Neural cell (in vitro differentiated cells): ENCODE measurements around the gene TSPAN1. TPM values are rescaled to one million over a fixed set of nuclear protein-coding genes. Genes with fewer than 3 reads are reported as not detected.

Experiments used
- H2AFZ ChIP-seq: fragments of 200-600, 300-800 bp; sonication (generic), shearing (Covaris generic); 2 replicates; pipeline ENCODE4 v1.6.0; 2014; ENCODE audit warnings: low read depth, mild to moderate bottlenecking, antibody characterized with exemption, low read length, moderate library complexity
- H3F3A ChIP-seq: fragments of 200-600 bp; shearing (Covaris generic); 2 replicates; pipeline ENCODE4 v1.6.1; 2016; ENCODE audit warnings: mild to moderate bottlenecking, moderate library complexity, mixed read lengths, antibody characterized with exemption, low read length; ENCODE audit not compliant: insufficient read depth, poor library complexity, severe bottlenecking
- H3K27ac ChIP-seq: fragments of 200-600, 300-800 bp; sonication (generic), shearing (Covaris generic); 2 replicates; pipeline ENCODE4 v1.5.1; 2014; ENCODE audit warnings: mild to moderate bottlenecking, low read length, moderate library complexity
- H3K27me3 ChIP-seq: fragments of 300-800, 200-600 bp; sonication (generic), shearing (Covaris generic); 2 replicates; pipeline ENCODE4 v1.6.0; 2014; ENCODE audit warnings: mild to moderate bottlenecking, low read depth, low read length, moderate library complexity; ENCODE audit not compliant: insufficient read depth
- H3K36me3 ChIP-seq: fragments of 300-800, 200-600 bp; sonication (generic), shearing (Covaris generic); 2 replicates; pipeline ENCODE4 v1.5.1; 2014; ENCODE audit warnings: mild to moderate bottlenecking, antibody characterized with exemption, low read length, moderate library complexity; ENCODE audit not compliant: insufficient read depth
- H3K4me2 ChIP-seq: fragments of 300-800, 200-600 bp; sonication (generic), shearing (Covaris generic); 2 replicates; pipeline ENCODE4 v1.6.0; 2014; ENCODE audit warnings: mild to moderate bottlenecking, low read length
- H3K4me3 ChIP-seq: fragments of 300-800, 200-600 bp; sonication (generic), shearing (Covaris generic); 2 replicates; pipeline ENCODE4 v1.5.1; 2014; ENCODE audit warnings: mild to moderate bottlenecking, low read length, moderate library complexity
- H3K79me2 ChIP-seq: fragments of 200-600 bp; shearing (Covaris generic); replicated peaks from 2 replicates; pipeline ENCODE4 v1.6.0; 2014; ENCODE audit warnings: mild to moderate bottlenecking, low read length, moderate library complexity; ENCODE audit not compliant: insufficient read depth
- H3K9ac ChIP-seq: fragments of 300-800, 200-600 bp; sonication (generic), shearing (Covaris generic); 2 replicates; pipeline ENCODE4 v1.6.1; 2016; ENCODE audit warnings: mild to moderate bottlenecking, low read length, mixed read lengths
- H3K9me2 ChIP-seq: fragments of 200-600 bp; shearing (Covaris generic); 2 replicates; pipeline ENCODE4 v1.6.1; 2016; ENCODE audit warnings: mild to moderate bottlenecking, low read length, mixed read lengths; ENCODE audit not compliant: insufficient read depth
- H3K9me3 ChIP-seq: fragments of 200-600, 300-800 bp; sonication (generic), shearing (Covaris generic); 2 replicates; pipeline ENCODE4 v1.6.1; 2016; ENCODE audit warnings: mild to moderate bottlenecking, mixed run types, low read length, moderate library complexity, mixed read lengths
- H4K20me1 ChIP-seq: fragments of 200-600 bp; shearing (Covaris generic); 2 replicates; pipeline ENCODE4 v1.6.1; 2016; ENCODE audit warnings: mild to moderate bottlenecking, mixed run types; ENCODE audit not compliant: insufficient read depth
- CTCF ChIP-seq: fragments of 450-650 bp; IDR thresholded peaks from 2 replicates; pipeline ENCODE4 v1.5.1; 2014; ENCODE audit warnings: antibody characterized with exemption, mild to moderate bottlenecking, moderate library complexity; ENCODE audit not compliant: poor library complexity, severe bottlenecking
- EP300 ChIP-seq: fragments of 450-650 bp; conservative IDR thresholded peaks from 2 replicates; pipeline ENCODE4 v1.6.1; 2014; ENCODE audit warnings: antibody characterized with exemption, mild to moderate bottlenecking, moderate library complexity; ENCODE audit not compliant: poor library complexity, severe bottlenecking
- EZH2 ChIP-seq: fragments of 200-600, 300-800 bp; shearing (Covaris generic), sonication (generic); IDR thresholded peaks from 2 replicates; pipeline ENCODE4 v1.6.1; 2014; ENCODE audit warnings: antibody characterized with exemption, low read length, borderline replicate concordance, mild to moderate bottlenecking; ENCODE audit not compliant: insufficient read depth, poor library complexity, severe bottlenecking
- MXI1 ChIP-seq: fragments of 450-650 bp; conservative IDR thresholded peaks from 2 replicates; pipeline ENCODE4 v1.6.1; 2014; ENCODE audit warnings: antibody characterized with exemption, mild to moderate bottlenecking; ENCODE audit not compliant: poor library complexity, severe bottlenecking
- POLR2AphosphoS5 ChIP-seq: IDR thresholded peaks from 2 replicates; pipeline ENCODE4 v1.6.1; 2012
- RAD21 ChIP-seq: fragments of 450-650 bp; conservative IDR thresholded peaks from 2 replicates; pipeline ENCODE4 v1.6.1; 2014; ENCODE audit warnings: antibody characterized with exemption, mild to moderate bottlenecking, moderate library complexity
- REST ChIP-seq: IDR thresholded peaks from 2 replicates; pipeline ENCODE4 v1.6.1; 2012; ENCODE audit warnings: borderline replicate concordance
- SMC3 ChIP-seq: fragments of 450-650 bp; conservative IDR thresholded peaks from 2 replicates; pipeline ENCODE4 v1.6.1; 2014; ENCODE audit warnings: antibody characterized with exemption, mild to moderate bottlenecking, moderate library complexity; ENCODE audit not compliant: poor library complexity
- TAF1 ChIP-seq: IDR thresholded peaks from 2 replicates; pipeline ENCODE4 v1.6.1; 2012; ENCODE audit warnings: low read depth
- polyA plus RNA-seq: library from polyadenylated mRNA; depleted of rRNA; stranded (reverse); fragments of >200 nt; gene quantifications from 2 replicates; pipeline ENCODE4 v1.2.3, GENCODE V29; 2014

TSPAN1 gene
- polyA plus RNA-seq, 1 donor from 2014 or later = 0.62 TPM

- no peak overlapping the region for H3K4me2 ChIP-seq
- no peak overlapping the region for H3K27ac ChIP-seq
- no peaks in the 10 kb centered on the region for H3K27me3 ChIP-seq
- no peaks in the 10 kb centered on the region for H3F3A ChIP-seq
- no peak for TF ChIP-seq CTCF
- no peak for TF ChIP-seq SMC3
- TF ChIP-seq MXI1 = no peak
- no peak for TF ChIP-seq EZH2
- TF ChIP-seq RAD21 = no peak
- H3K9ac ChIP-seq = no peak overlapping the region
- no peak overlapping the region for H3K4me3 ChIP-seq
- H3K9me2 ChIP-seq = no peaks in the 10 kb centered on the region
- no peak overlapping the region for H2AFZ ChIP-seq
- no peaks in the 10 kb centered on the region for H3K79me2 ChIP-seq
- no peaks in the 10 kb centered on the region for H4K20me1 ChIP-seq
- H3K9me3 ChIP-seq = no peaks in the 10 kb centered on the region
- H3K36me3 ChIP-seq = no peaks in the 10 kb centered on the region
Observed at GRCh38 chr1:46187106-46187869, 12.4 kb downstream of the TSPAN1 start.

- Histone ChIP-seq H3K27ac (no peak overlapping the region), H2AFZ (no peak overlapping the region), H3K9me2 (no peaks in the 10 kb centered on the region), H3F3A (no peaks in the 10 kb centered on the region), H3K4me2 (no peak overlapping the region), H3K9me3 (no peaks in the 10 kb centered on the region), H3K4me3 (no peak overlapping the region), H3K36me3 (no peaks in the 10 kb centered on the region), H3K9ac (no peak overlapping the region), H3K27me3 (no peaks in the 10 kb centered on the region), H3K79me2 (no peaks in the 10 kb centered on the region), H4K20me1 (no peaks in the 10 kb centered on the region)
- TF ChIP-seq MXI1 = no peak
- no peak for TF ChIP-seq SMC3
- TF ChIP-seq RAD21 = no peak
- no peak for TF ChIP-seq EZH2
- TF ChIP-seq POLR2AphosphoS5 = no peak
- TF ChIP-seq TAF1 = no peak
- no peak for TF ChIP-seq REST
- no peak for TF ChIP-seq CTCF
- no peak for TF ChIP-seq EP300
Observed at GRCh38 chr1:46188295-46189030, 13.6 kb downstream of the TSPAN1 start.
